Measurements from ENCODE around the gene SLC9A2. TPM values are rescaled to one million over a fixed set of nuclear protein-coding genes. Genes with fewer than 3 reads are reported as not detected.
A peak's percentile ranks its signal among the peaks of the same experiment; 100 is the strongest.

SLC9A2 gene
- total RNA-seq, 4 donors from 2014 or later, result 61.7 to 151 (median 80.6) TPM

DNA sequence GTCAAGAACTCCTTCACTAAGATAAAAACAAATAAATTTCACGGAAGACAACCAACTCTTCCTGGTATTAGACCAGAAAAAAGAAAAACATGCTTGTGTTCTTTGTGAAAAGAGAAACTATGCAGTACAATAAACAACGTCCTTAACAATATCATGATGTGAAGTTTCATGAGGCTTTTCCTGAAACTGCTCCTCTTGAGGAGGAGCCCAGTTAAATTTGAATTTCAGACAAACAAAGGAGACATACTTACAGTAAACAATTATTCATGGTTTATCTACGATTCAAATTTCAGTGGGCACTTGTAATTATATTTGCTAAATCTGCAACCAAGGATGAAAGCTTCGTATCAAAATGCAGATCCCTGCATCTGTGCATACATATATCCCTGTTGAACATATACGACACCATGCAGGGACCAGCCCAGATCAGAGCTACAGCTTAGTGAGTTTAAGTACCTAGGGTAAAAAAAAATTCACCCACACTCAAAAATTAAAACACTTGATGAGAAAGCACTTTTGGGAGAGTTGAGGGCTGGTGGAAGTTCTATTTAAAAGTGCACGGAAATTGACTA lies 24.8 kb upstream of the SLC9A2 start:
- Histone ChIP-seq H3K27me3 (no peaks in the 10 kb centered on the region), H3K4me3 (no peak overlapping the region), H3K36me3 (no peaks in the 10 kb centered on the region), H3K27ac (peak overlapping the region in 1 of 4 donors; percentile 76), H3K4me1 (peaks cover 3 to 35% (median 17%) of the 10 kb centered on the region in 4 donors), H3K9me3 (no peaks in the 10 kb centered on the region)
- intact Hi-C loops (cut with DNase I; ENCODE audit: low total_unique reads), result no loop called here
- in situ Hi-C loops (cut with MboI; ENCODE audit: low pct_ligation_motif_present in 1 of 4, low pct_unique_long_range_greater_than_20kb in 1 of 4, low sequenced_read_pairs in 3 of 4), result no loop called here
- WGBS, 2 donors (ENCODE audit: low coverage in 1 of 2), result 64 to 71% methylated on average over 5 to 6 of the region's 6 CpGs
- TF ChIP-seq POLR2AphosphoS5 (IDR thresholded peaks at IDR 0.05) (no peak), POLR2A (IDR thresholded peaks at IDR 0.05) (no peak), EP300 (IDR thresholded peaks at IDR 0.05; ENCODE audit: low read depth) (no peak)
- TF ChIP-seq, protein P1, sequence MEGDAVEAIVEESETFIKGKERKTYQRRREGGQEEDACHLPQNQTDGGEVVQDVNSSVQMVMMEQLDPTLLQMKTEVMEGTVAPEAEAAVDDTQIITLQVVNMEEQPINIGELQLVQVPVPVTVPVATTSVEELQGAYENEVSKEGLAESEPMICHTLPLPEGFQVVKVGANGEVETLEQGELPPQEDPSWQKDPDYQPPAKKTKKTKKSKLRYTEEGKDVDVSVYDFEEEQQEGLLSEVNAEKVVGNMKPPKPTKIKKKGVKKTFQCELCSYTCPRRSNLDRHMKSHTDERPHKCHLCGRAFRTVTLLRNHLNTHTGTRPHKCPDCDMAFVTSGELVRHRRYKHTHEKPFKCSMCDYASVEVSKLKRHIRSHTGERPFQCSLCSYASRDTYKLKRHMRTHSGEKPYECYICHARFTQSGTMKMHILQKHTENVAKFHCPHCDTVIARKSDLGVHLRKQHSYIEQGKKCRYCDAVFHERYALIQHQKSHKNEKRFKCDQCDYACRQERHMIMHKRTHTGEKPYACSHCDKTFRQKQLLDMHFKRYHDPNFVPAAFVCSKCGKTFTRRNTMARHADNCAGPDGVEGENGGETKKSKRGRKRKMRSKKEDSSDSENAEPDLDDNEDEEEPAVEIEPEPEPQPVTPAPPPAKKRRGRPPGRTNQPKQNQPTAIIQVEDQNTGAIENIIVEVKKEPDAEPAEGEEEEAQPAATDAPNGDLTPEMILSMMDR (IDR thresholded peaks at IDR 0.05), result no peak
- no peak for DNase-seq

- no peaks in the 10 kb centered on the region for H3K36me3 ChIP-seq
- intact Hi-C loops (cut with DNase I; ENCODE audit: low total_unique reads) (no loop called here), in situ Hi-C loops (cut with MboI; ENCODE audit: low pct_ligation_motif_present in 1 of 4, low pct_unique_long_range_greater_than_20kb in 1 of 4, low sequenced_read_pairs in 3 of 4) (no loop called here)
- WGBS, 2 donors (ENCODE audit: low coverage in 1 of 2), result 80% methylated on average over 7 to 8 of the region's 9 CpGs
- H3K27ac ChIP-seq, result no peak overlapping the region
- H3K4me3 ChIP-seq, result no peak overlapping the region
- H3K27me3 ChIP-seq, result no peaks in the 10 kb centered on the region
- no peak for DNase-seq
- peaks cover 0 to 20% (median 11%) of the 10 kb centered on the region in 4 donors for H3K4me1 ChIP-seq
- no peak for TF ChIP-seq POLR2AphosphoS5 (IDR thresholded peaks at IDR 0.05)
- no peak for TF ChIP-seq EP300 (IDR thresholded peaks at IDR 0.05; ENCODE audit: low read depth)
- TF ChIP-seq, protein P1 (IDR thresholded peaks at IDR 0.05), result no peak
- TF ChIP-seq POLR2A (IDR thresholded peaks at IDR 0.05), result no peak
- no peaks in the 10 kb centered on the region for H3K9me3 ChIP-seq
These were observed 21.6 kb upstream of the SLC9A2 start for GRCh38 chr2:102597788-102598187.

DNA sequence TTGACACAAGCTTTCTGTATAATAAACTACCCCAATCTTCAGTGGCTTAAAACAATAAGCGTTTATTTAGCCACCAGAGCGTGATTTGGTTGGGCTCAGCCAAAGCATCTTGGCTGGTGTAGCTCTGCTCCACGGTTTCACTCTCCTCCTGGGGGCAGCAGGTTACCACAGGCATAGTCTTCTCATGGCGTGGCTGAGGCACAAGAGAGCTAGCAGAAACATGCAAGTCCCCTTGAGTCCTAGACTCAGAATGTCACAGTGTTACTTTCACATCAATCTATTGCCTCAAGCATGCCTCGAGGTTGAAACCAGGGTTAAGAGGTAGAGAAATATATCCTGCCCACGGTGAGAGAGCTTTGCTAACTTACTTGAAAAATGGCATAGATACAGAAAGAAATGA lies 19.9 kb upstream of the SLC9A2 start:
- Histone ChIP-seq H3K4me3 (no peak overlapping the region), H3K36me3 (no peaks in the 10 kb centered on the region), H3K27me3 (no peaks in the 10 kb centered on the region), H3K27ac (no peak overlapping the region), H3K4me1 (peaks cover 0 to 7% (median 6%) of the 10 kb centered on the region in 4 donors), H3K9me3 (no peaks in the 10 kb centered on the region)
- TF ChIP-seq POLR2AphosphoS5 (IDR thresholded peaks at IDR 0.05), result no peak
- TF ChIP-seq POLR2A (IDR thresholded peaks at IDR 0.05), result no peak
- TF ChIP-seq, protein P1 (IDR thresholded peaks at IDR 0.05), result no peak
- TF ChIP-seq EP300 (IDR thresholded peaks at IDR 0.05; ENCODE audit: low read depth), result no peak
- in situ Hi-C loops (cut with MboI; ENCODE audit: low pct_ligation_motif_present in 1 of 4, low pct_unique_long_range_greater_than_20kb in 1 of 4, low sequenced_read_pairs in 3 of 4) (no loop called here), intact Hi-C loops (cut with DNase I; ENCODE audit: low total_unique reads) (no loop called here)
- DNase-seq, result no peak
- WGBS, 2 donors (ENCODE audit: low coverage in 1 of 2), result 64 to 81% methylated on average over 4 to 6 of the region's 6 CpGs

DNA sequence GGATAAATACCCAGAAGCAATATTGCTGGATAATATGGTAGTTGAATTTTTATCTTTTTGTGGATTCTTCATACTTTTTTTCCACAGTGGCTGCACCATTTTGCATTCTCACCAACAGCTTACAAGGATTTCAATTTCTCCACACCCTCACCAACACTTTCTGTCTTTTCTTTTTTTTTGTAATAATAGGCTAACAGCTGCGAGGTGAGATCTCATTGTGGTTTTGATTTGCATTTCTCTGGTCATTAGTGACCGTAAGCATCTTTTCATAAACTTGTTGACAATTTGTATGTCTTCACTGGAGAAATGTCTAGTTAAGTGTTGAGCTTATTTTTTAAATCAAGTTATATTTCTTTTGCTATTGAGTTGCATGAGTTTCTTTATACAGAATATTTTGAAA lies 17.6 kb upstream of the SLC9A2 start:
- WGBS, 2 donors (ENCODE audit: low coverage in 1 of 2), result 70 to 73% methylated on average over 2 of the region's 2 CpGs
- Histone ChIP-seq H3K36me3 (no peaks in the 10 kb centered on the region), H3K4me3 (no peak overlapping the region), H3K27me3 (no peaks in the 10 kb centered on the region), H3K9me3 (no peaks in the 10 kb centered on the region), H3K27ac (no peak overlapping the region), H3K4me1 (peaks cover 0 to 9% (median 5%) of the 10 kb centered on the region in 4 donors)
- intact Hi-C loops (cut with DNase I; ENCODE audit: low total_unique reads) (no loop called here), in situ Hi-C loops (cut with MboI; ENCODE audit: low pct_ligation_motif_present in 1 of 4, low pct_unique_long_range_greater_than_20kb in 1 of 4, low sequenced_read_pairs in 3 of 4) (no loop called here)
- TF ChIP-seq, protein P1 (IDR thresholded peaks at IDR 0.05), result no peak
- no peak for TF ChIP-seq EP300 (IDR thresholded peaks at IDR 0.05; ENCODE audit: low read depth)
- no peak for TF ChIP-seq POLR2AphosphoS5 (IDR thresholded peaks at IDR 0.05)
- TF ChIP-seq POLR2A (IDR thresholded peaks at IDR 0.05), result no peak
- no peak for DNase-seq
